Fibroblast of skin of right biceps (primary cell): ENCODE measurements around the gene PTPRF.

Experiments used
- DNase-seq: peaks from one replicate; pipeline ENCODE4 v3.0.0-alpha.2; 2013

Gene PTPRF

GRCh38 chr1:43612406-43612805 is 81.7 kb downstream of the PTPRF start:
- no peak for DNase-seq

DNA sequence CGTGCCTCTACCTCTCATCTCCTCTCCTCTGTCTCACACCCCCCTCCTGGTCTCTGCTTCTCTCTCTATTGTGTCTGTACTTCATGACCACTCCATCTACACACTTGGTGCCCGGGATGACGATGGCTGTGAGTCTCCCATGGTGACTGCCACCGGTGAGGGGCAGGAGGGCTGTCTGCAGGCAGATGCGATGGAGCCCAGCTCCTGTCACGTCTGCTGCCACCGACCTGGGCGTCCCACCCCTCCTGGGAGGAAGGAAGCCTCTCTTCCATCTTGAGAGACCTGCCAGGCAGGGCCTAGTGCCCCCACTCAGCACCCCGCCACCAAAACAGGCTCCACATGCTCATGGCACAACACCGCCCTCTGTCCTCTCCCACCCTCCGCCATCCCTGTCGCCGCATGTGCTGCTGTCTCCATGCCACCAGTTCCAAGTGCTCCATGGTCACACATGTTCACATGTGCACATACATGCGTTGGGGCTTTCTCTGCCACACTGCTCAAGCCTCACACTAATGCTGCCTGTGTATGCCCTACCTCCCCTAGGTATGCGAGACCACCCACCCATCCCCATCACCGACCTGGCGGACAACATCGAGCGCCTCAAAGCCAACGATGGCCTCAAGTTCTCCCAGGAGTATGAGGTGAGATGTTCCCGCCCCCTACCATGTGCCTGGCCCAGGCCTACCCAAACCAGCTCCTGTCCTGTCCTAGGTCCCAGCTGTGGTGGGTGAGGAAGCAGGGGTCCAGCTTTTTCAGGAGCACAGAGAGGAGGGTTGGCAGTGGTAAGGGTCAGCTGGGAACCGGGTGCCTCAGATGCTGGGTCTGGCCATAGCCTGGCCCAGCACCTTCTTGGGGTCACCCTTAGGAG is 82.6 kb downstream of the PTPRF start:
- DNase-seq = no peak

- DNase-seq = no peak
Observed at GRCh38 chr1:43614211-43614610, 83.5 kb downstream of the PTPRF start.

DNA sequence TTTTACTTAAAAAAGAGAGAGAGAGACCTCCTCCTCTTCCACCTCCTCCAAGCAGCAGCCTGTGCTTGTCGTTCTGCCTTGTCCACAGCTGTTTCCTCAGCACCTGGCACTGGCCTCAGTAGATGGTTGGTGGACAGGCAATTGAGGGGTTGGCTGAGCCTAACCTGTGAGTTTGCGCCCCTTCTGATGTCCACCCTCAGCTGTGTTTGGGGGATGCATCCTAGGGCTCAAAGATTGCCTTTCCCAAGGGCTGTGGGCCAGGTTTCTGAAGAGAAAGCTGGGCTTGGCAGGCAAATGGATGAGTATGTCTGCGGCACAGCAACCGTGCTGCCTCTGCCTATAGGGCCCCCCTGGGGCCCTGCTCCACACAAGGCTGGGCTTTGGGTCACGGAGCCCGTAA is 84.2 kb downstream of the PTPRF start:
- no peak for DNase-seq

DNA sequence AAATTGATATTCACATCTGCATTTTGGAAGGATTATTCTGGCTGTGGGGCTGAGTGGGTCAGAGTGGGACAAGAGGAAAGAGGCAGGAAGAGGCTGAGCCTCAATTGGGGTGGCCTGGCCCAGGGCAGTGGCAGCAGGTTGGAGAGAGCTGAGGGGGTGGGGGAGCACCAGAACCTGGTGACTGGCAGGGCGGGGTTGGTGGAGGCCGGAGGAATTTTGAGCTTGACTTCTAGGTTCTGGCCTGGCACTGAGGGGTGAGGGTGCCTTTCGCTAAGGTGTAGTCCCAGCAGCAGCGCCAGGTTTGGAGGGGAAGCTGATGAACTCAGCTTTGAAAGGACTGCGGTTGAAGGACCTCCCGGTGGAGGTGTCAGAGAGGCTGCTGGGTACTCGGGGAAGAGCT is 85.7 kb downstream of the PTPRF start:
- DNase-seq = no peak

GRCh38 chr1:43617011-43617410 is 86.3 kb downstream of the PTPRF start:
- DNase-seq = no peak

DNA sequence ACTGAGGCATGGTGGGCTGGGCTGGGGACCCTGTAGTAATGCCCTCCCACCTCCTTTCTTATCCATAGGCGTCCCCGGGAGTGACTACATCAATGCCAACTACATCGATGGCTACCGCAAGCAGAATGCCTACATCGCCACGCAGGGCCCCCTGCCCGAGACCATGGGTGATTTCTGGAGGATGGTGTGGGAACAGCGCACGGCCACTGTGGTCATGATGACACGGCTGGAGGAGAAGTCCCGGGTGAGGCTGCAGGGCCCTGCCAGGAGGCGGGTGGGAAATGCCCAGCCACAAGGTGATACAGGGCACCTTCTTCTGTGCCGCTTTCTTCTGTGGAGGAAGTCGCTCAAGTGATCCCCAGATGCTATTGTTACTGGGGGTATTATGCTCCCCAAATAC is 87.0 kb downstream of the PTPRF start:
- DNase-seq = no peak

DNA sequence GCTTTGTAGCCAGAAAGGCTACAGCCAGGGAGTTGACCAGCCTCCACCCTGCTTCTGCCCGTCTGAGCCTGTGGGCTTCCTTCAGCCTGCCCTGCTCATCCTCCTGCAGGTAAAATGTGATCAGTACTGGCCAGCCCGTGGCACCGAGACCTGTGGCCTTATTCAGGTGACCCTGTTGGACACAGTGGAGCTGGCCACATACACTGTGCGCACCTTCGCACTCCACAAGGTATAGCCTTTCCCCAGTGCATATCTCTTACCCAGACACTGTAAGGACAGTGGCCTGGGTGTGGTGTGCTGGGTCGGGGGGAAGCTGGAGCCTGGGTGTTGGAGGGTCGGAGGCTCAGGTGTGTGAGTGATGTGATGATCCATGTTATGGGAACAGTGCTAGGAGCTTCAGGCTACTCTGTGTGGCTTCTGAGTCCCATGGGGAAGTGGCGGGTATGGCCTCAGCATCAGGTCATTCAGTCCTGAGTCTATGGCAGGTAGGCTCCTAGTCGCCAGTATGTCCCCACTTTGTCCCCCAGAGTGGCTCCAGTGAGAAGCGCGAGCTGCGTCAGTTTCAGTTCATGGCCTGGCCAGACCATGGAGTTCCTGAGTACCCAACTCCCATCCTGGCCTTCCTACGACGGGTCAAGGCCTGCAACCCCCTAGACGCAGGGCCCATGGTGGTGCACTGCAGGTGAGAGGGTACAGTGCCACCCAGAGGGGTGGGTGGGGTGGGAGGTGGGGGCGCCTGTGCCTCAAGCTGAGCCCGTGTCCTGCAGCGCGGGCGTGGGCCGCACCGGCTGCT is 88.0 kb downstream of the PTPRF start:
- DNase-seq = no peak

DNA sequence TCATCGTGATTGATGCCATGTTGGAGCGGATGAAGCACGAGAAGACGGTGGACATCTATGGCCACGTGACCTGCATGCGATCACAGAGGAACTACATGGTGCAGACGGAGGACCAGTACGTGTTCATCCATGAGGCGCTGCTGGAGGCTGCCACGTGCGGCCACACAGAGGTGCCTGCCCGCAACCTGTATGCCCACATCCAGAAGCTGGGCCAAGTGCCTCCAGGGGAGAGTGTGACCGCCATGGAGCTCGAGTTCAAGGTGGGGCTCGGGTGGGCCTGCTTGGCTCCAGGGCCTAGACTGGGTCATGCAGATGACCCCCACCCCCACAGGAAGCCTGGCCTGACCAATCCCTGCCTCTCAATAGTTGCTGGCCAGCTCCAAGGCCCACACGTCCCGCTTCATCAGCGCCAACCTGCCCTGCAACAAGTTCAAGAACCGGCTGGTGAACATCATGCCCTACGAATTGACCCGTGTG is 88.7 kb downstream of the PTPRF start:
- DNase-seq = no peak

DNA sequence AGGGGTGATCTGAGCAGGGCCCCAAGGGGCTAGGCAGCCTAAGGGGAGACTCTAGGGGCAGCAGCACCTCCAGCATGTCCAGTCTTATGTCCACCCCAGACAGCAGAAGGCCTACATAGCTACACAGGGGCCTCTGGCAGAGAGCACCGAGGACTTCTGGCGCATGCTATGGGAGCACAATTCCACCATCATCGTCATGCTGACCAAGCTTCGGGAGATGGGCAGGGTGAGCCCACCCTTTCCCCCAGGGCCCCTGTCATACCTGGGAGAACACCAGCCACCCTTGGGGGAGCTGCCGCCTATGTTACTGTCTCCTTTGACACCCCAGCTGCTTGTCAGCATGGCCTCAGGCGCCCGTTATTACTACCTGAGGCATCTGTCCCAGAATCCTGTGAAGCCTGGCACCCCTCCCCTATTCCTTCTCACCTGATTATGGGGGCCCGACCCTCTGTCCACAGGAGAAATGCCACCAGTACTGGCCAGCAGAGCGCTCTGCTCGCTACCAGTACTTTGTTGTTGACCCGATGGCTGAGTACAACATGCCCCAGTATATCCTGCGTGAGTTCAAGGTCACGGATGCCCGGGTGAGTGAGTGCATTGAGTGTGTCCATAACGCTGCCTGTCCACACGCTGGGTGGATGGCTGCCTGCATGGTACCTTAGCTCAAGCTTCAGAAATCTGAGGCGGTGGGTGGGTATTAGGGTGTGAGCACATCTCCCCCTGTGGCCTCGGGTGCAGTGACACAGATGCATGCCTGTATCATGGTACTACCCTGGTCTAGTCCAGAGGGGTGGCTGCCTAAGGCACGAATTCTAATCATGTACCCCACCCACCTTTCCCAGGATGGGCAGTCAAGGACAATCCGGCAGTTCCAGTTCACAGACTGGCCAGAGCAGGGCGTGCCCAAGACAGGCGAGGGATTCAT is 89.6 kb downstream of the PTPRF start:
- DNase-seq = no peak

DNA sequence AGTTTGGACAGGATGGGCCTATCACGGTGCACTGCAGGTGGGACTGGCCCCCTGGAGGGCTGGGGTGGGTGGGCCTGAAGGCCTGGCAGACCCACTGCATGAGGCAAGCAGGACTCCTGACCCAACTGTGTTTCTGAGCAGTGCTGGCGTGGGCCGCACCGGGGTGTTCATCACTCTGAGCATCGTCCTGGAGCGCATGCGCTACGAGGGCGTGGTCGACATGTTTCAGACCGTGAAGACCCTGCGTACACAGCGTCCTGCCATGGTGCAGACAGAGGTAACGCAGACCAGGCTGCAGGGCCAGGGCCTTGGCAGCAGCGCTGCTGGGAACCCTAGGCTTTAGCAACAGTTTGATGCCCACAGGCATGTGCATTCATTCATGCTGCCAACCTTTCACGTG is 90.3 kb downstream of the PTPRF start:
- no peak for DNase-seq

GRCh38 chr1:43621386-43621785 is 90.7 kb downstream of the PTPRF start:
- no peak for DNase-seq

GRCh38 chr1:43621861-43622260 is 91.2 kb downstream of the PTPRF start:
- no peak for DNase-seq

DNA sequence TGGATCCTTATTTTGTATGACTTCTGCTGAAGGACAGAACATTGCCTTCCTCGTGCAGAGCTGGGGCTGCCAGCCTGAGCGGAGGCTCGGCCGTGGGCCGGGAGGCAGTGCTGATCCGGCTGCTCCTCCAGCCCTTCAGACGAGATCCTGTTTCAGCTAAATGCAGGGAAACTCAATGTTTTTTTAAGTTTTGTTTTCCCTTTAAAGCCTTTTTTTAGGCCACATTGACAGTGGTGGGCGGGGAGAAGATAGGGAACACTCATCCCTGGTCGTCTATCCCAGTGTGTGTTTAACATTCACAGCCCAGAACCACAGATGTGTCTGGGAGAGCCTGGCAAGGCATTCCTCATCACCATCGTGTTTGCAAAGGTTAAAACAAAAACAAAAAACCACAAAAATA is 91.8 kb downstream of the PTPRF start:
- DNase-seq = peak; percentile 10

DNA sequence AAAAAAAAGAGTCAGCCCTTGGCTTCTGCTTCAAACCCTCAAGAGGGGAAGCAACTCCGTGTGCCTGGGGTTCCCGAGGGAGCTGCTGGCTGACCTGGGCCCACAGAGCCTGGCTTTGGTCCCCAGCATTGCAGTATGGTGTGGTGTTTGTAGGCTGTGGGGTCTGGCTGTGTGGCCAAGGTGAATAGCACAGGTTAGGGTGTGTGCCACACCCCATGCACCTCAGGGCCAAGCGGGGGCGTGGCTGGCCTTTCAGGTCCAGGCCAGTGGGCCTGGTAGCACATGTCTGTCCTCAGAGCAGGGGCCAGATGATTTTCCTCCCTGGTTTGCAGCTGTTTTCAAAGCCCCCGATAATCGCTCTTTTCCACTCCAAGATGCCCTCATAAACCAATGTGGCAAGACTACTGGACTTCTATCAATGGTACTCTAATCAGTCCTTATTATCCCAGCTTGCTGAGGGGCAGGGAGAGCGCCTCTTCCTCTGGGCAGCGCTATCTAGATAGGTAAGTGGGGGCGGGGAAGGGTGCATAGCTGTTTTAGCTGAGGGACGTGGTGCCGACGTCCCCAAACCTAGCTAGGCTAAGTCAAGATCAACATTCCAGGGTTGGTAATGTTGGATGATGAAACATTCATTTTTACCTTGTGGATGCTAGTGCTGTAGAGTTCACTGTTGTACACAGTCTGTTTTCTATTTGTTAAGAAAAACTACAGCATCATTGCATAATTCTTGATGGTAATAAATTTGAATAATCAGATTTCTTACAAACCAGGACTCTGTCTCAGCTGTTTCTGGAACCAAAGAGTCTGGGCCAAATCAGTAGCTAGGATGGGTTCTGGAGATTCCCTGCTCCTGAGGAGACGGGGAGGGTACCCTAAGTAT is 92.5 kb downstream of the PTPRF start:
- DNase-seq = no peak

- no peak for DNase-seq
Observed at GRCh38 chr1:43625063-43625780, 94.5 kb downstream of the PTPRF start.

GRCh38 chr1:43632135-43632670 is 101.5 kb downstream of the PTPRF start:
- no peak for DNase-seq

GRCh38 chr1:43634721-43635120 is 104.0 kb downstream of the PTPRF start:
- DNase-seq = peak; percentile 9

DNA sequence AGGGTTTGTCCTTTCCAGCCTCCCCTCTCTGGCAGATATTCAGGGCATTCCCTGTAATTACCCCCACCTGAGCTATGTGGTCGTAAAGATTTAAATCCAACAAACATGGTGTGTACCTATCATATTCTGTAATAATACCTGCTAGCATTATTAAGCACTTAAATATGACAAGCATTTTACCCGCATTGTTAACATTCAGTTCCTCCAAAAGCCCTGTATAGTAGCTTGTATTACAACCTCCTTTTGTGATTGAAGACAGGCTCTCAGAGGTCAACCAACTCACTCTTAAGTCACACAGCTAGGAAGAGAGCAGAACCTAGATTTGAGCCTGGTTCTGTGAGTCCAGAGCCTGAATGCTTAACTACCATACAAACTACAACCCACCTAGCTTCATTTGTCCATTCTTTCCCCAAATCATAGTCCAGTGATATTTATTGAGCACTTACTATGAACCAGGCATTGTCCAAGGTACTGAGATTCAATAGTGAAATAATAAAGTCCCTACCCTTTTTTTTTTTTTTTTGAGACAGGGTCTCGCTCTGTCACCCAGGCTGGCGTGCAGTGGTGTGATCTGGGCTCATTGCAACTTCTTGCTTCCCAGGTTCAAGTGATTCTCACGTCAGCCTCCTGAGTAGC is 105.4 kb downstream of the PTPRF start:
- DNase-seq = no peak

- DNase-seq = no peak
Observed at GRCh38 chr1:43637267-43637666, 106.6 kb downstream of the PTPRF start.
